ENCODE data around the gene PRKCH.

Gene PRKCH

DNA sequence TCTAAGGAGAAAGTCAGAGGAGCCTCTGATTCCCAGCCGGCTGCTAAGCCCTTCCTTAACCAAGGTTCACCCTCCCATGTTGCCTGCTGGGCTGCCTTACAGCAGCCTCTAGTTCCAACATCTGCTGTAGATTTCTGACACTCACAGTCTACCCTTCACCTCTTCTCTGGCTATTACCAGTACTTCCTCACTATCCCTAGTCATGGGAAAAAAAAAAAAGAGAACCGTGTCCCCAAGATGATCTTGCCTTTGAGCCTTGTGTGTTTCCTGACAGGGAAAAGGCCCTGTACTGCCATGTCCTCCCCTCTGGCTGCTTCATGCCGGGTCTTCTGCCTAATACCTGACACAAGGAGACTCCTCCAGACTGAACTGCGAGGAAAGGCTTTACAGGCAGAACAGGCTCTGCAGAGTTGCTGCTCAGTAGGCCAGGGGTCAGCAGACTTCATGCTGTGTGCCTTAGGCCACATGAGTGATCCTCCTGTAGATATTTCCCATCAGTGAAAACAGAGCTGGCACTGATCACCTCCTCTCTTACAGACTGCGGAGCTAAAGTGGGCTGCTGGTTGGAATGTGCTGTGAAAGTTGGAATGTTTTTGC is 46.8 kb downstream of the PRKCH start:
- DNase-seq (ENCODE audit: low read depth): no peak
- TF ChIP-seq POLR2A (IDR thresholded peaks at IDR 0.05; ENCODE audit: extremely low read depth, insufficient read length): no peak
- no peak for TF ChIP-seq MYC (IDR thresholded peaks at IDR 0.05; ENCODE audit: low read depth, low read length)
- TF ChIP-seq, protein P1, sequence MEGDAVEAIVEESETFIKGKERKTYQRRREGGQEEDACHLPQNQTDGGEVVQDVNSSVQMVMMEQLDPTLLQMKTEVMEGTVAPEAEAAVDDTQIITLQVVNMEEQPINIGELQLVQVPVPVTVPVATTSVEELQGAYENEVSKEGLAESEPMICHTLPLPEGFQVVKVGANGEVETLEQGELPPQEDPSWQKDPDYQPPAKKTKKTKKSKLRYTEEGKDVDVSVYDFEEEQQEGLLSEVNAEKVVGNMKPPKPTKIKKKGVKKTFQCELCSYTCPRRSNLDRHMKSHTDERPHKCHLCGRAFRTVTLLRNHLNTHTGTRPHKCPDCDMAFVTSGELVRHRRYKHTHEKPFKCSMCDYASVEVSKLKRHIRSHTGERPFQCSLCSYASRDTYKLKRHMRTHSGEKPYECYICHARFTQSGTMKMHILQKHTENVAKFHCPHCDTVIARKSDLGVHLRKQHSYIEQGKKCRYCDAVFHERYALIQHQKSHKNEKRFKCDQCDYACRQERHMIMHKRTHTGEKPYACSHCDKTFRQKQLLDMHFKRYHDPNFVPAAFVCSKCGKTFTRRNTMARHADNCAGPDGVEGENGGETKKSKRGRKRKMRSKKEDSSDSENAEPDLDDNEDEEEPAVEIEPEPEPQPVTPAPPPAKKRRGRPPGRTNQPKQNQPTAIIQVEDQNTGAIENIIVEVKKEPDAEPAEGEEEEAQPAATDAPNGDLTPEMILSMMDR (IDR thresholded peaks at IDR 0.05; ENCODE audit: low read depth, low read length): no peak
- H3K4me3 ChIP-seq (ENCODE audit: low read depth, low read length): no peak overlapping the region

DNA sequence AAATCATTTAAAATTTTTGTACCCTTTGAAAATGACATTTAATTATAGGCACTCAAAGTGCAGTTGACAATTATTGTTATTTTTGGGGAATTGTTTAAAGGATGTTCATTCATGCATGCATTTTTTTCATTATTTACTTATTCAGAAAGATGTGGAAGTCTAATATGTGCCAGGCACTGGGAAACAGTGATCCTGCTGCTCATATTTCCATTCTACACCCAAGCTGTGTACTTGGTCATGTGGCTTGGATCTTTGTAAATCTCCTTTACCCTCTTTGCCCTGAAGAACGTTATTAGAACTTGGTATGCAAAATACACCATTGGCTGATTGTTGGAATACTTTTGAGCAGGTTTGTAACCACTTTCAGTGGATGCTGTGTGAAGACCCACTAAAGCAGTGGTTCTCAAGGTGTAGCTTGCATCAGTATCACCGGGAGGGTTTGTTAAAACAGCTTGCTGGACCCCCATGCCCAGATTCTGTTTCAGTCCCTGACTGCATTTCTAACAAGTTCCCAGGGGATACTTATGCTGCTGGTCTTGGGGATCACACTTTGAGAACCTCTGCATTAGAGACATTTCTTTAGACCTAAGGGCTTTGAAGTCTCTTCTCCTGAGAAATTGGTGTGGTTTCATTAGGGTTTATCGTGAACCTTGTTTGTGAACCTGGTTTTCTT is 47.5 kb downstream of the PRKCH start:
- H3K4me3 ChIP-seq (ENCODE audit: low read depth, low read length): no peak overlapping the region
- TF ChIP-seq, protein P1 (IDR thresholded peaks at IDR 0.05; ENCODE audit: low read depth, low read length): no peak
- TF ChIP-seq MYC (IDR thresholded peaks at IDR 0.05; ENCODE audit: low read depth, low read length) (no peak), POLR2A (IDR thresholded peaks at IDR 0.05; ENCODE audit: extremely low read depth, insufficient read length) (no peak)
- TF ChIP-seq, protein P2, sequence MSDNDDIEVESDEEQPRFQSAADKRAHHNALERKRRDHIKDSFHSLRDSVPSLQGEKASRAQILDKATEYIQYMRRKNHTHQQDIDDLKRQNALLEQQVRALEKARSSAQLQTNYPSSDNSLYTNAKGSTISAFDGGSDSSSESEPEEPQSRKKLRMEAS (IDR thresholded peaks at IDR 0.05; ENCODE audit: low read depth, low read length): no peak

DNA sequence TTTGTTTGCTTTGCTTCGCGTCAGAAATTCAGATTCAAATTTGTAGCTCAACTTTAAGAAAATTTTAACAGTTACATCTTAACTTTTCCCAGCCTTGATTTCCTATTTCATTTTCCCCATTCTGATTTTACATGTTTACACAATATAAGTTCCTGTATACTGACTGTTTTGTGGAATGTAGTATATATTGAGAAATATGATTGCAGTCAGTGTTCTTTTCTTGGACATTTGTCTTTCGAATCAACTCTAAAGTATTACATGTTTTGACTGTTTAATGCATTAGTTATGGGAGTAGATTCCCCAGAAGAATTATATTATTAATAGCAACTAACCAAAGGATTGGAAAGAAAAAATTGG is 48.1 kb downstream of the PRKCH start:
- no peak for DNase-seq (ENCODE audit: low read depth)
- H3K4me3 ChIP-seq (ENCODE audit: low read depth, low read length): no peak overlapping the region
- TF ChIP-seq MYC (IDR thresholded peaks at IDR 0.05; ENCODE audit: low read depth, low read length) (no peak), POLR2A (IDR thresholded peaks at IDR 0.05; ENCODE audit: extremely low read depth, insufficient read length) (no peak)
- TF ChIP-seq, protein P2 (IDR thresholded peaks at IDR 0.05; ENCODE audit: low read depth, low read length): no peak
- TF ChIP-seq, protein P1 (IDR thresholded peaks at IDR 0.05; ENCODE audit: low read depth, low read length): no peak

More for the DNA sequence above, 47.5 kb downstream of the PRKCH start:
- no peak for DNase-seq (ENCODE audit: low read depth)

DNA sequence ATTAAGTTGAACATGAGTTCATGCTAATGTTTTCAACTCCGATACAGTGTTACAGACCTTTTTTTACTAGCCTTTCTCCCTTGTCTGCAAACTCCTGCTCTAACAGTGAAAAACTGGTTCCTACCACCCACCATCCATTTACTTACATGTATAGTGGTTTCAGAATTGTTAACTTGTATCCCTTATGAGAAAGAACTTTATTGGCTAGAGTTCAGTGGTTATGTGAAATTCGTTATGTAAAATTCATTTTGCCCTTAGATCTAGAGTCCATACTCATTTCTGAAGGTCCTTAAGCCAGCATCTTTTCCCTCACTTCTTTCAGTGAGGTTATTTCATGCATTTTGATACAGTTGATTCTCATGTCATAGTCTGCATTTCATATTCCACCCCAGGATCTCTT is 51.0 kb downstream of the PRKCH start:
- no peak for TF ChIP-seq MYC (IDR thresholded peaks at IDR 0.05; ENCODE audit: low read depth, low read length)
- TF ChIP-seq, protein P2 (IDR thresholded peaks at IDR 0.05; ENCODE audit: low read depth, low read length): no peak
- TF ChIP-seq, protein P1 (IDR thresholded peaks at IDR 0.05; ENCODE audit: low read depth, low read length): no peak
- no peak for TF ChIP-seq POLR2A (IDR thresholded peaks at IDR 0.05; ENCODE audit: extremely low read depth, insufficient read length)
- no peak for DNase-seq (ENCODE audit: low read depth)

DNA sequence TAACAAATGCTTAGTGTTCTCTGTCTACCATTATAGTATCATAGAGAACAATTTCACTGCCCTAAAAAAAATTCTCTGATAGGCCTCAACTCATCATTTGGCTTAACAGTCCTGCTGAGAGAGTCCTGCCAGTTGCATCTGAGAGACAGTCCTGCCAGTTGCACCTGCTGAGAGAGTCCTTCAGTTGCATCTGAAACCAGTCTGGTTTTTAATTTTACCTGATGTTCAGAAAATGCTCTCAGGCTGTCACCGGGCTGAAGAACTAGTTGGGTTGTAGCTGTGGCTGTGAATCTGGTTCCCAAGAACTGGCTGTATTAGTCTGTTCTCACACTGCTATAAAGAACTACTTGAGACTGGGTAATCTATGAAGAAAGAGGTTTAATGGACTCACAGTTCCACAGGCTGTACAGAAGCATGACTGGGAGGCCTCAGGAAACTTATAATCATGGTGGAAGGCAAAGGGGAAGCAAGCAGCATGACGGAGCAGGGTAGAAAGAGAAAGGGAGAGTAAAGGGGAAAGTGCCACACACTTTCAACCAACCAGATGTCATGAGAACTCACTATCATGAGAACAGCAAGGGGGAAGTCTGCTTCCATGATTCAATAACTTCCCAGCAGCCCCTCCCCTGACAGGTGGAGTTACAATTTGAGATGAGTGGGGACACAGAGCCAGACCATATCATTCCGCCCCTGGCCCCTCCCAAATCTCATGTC is 51.6 kb downstream of the PRKCH start:
- TF ChIP-seq POLR2A (IDR thresholded peaks at IDR 0.05; ENCODE audit: extremely low read depth, insufficient read length) (no peak), MYC (IDR thresholded peaks at IDR 0.05; ENCODE audit: low read depth, low read length) (no peak)
- TF ChIP-seq, protein P1 (IDR thresholded peaks at IDR 0.05; ENCODE audit: low read depth, low read length): no peak
- TF ChIP-seq, protein P2 (IDR thresholded peaks at IDR 0.05; ENCODE audit: low read depth, low read length): no peak
- no peak overlapping the region for H3K4me3 ChIP-seq (ENCODE audit: low read depth, low read length)
- no peak for DNase-seq (ENCODE audit: low read depth)

More for the DNA sequence above, 51.0 kb downstream of the PRKCH start:
- H3K4me3 ChIP-seq (ENCODE audit: low read depth, low read length): no peak overlapping the region

Data from NB4 (cell line).